ENCODE data around the gene DLG2.

The DLG2 gene

DNA sequence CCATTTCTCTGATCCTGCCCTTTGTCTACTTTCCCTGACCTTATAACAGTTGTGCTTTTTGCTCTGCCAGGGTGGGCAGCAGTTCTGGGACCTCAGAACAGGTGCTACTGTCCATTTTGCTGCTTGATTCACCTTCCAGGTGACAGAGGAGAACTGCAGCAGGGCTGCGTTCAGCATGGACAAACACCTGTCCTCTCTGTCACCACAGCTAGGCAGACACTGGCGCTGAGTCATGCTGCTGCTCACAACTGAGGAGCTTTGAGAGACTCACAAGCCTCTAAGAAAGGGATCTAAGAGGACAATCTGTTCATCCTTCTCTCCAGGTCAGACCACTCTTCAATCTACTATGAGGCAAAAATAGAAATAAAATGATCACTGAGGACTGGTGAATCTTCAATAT is 1196.5 kb downstream of the DLG2 start:
- no peak overlapping the region for H3K4me3 ChIP-seq (replicated peaks; ENCODE audit: low read depth, low read length)
- TF ChIP-seq, protein P1, sequence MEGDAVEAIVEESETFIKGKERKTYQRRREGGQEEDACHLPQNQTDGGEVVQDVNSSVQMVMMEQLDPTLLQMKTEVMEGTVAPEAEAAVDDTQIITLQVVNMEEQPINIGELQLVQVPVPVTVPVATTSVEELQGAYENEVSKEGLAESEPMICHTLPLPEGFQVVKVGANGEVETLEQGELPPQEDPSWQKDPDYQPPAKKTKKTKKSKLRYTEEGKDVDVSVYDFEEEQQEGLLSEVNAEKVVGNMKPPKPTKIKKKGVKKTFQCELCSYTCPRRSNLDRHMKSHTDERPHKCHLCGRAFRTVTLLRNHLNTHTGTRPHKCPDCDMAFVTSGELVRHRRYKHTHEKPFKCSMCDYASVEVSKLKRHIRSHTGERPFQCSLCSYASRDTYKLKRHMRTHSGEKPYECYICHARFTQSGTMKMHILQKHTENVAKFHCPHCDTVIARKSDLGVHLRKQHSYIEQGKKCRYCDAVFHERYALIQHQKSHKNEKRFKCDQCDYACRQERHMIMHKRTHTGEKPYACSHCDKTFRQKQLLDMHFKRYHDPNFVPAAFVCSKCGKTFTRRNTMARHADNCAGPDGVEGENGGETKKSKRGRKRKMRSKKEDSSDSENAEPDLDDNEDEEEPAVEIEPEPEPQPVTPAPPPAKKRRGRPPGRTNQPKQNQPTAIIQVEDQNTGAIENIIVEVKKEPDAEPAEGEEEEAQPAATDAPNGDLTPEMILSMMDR (IDR thresholded peaks at IDR 0.05; ENCODE audit: low read length, missing control alignments) = no peak
- DNase-seq (ENCODE audit: low read depth) = no peak

DNA sequence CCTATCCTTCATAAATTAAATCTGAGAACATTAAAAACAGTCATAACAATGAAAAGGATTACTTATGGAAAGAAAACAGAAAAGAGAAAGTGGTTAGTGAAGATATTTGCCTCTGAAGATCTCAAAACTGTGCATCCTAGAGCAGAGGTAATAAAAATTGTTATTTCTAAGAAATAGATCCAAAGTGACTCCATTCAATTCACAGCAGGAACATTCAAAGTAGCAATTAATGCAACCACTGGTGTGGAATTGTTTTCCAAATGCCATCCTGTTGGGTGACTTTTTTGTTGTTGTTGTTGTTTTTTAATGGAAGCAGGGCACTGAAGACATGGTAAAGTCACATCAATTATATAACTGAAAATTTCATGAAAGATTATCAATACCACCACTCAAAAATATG is 1201.5 kb downstream of the DLG2 start:
- TF ChIP-seq, protein P1 (IDR thresholded peaks at IDR 0.05; ENCODE audit: low read length, missing control alignments) = no peak
- H3K4me3 ChIP-seq (replicated peaks; ENCODE audit: low read depth, low read length) = no peak overlapping the region
- DNase-seq (ENCODE audit: low read depth) = no peak

DNA sequence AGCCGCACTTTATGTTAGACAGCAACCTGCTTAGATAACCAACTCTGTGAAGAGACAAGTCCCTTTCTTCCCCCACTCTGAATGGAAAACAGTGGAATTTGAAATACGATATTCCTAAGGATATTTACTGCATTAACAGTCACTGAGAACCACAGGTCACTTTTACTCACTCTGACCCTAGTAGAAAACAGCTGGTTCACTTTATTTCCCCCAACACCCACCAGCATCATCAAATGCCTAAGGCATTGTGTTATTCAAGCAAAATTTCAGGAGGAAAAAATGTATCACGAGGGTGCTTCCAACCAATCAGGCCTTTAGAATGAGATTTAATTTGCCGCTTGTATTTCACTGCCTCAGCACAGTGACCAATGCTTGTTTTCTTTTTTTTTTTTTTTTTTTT is 1206.9 kb downstream of the DLG2 start:
- H3K4me3 ChIP-seq (replicated peaks; ENCODE audit: low read depth, low read length) = no peak overlapping the region
- TF ChIP-seq, protein P1 (IDR thresholded peaks at IDR 0.05; ENCODE audit: low read length, missing control alignments) = no peak
- DNase-seq (ENCODE audit: low read depth) = no peak

DNA sequence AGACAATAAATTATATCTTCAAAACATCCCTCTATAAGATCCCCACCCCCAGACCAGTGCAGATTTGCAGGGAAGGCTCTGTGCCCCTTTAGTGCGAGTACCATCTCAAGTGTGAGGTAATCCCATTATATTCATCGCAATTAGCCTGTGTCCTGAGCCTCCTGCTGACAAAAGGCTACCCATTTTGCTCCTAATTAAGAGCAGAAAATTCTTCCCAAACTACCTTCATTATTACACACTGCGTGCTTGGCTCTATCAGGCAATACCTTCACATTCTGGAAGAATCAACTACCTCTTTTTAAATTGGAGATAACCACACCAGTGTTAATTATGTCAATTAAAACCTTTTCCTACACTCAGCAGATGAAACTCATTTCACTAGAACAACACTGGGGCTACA is 1207.5 kb downstream of the DLG2 start:
- no peak overlapping the region for H3K4me3 ChIP-seq (replicated peaks; ENCODE audit: low read depth, low read length)
- no peak for DNase-seq (ENCODE audit: low read depth)
- TF ChIP-seq, protein P1 (IDR thresholded peaks at IDR 0.05; ENCODE audit: low read length, missing control alignments) = no peak

DNA sequence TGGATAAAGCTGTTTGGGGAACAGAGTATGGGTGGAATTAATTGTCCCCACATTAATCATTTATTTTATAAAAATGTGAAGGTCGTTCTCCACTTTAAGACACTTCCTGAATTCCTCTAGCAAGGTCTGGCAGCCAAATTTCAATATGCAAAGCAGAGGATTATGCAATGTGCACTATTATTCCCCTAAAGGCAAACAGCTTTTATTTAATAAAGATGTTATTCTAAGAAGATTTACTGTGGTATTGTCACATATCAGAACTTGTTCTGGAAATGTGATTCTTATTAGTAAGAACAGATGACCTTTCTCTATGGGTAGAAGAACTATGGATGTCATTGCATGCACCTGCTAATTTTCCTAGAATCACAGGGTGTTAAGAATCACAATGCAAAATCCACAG is 1212.2 kb downstream of the DLG2 start:
- DNase-seq (ENCODE audit: low read depth) = no peak
- no peak overlapping the region for H3K4me3 ChIP-seq (replicated peaks; ENCODE audit: low read depth, low read length)
- TF ChIP-seq, protein P1 (IDR thresholded peaks at IDR 0.05; ENCODE audit: low read length, missing control alignments) = no peak

DNA sequence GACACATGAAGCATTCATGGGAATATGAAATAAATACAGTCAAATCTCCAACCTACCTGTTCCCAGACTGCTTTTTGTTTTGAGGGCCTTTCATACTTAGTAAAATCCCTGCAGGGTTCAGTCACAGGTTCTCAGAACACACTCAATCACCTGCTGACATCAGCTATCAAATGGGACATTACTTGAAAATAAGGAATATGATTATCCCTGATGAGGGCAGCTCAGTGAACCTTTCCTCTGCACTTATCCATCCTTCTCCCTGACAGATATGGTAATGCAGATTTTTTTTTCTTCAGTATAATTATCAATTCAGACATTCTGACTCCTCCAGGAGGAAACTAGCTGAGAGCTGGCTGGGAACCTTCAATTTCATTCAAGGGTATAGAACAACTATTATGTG is 1213.6 kb downstream of the DLG2 start:
- no peak overlapping the region for H3K4me3 ChIP-seq (replicated peaks; ENCODE audit: low read depth, low read length)
- no peak for DNase-seq (ENCODE audit: low read depth)
- TF ChIP-seq, protein P1 (IDR thresholded peaks at IDR 0.05; ENCODE audit: low read length, missing control alignments) = no peak

DNA sequence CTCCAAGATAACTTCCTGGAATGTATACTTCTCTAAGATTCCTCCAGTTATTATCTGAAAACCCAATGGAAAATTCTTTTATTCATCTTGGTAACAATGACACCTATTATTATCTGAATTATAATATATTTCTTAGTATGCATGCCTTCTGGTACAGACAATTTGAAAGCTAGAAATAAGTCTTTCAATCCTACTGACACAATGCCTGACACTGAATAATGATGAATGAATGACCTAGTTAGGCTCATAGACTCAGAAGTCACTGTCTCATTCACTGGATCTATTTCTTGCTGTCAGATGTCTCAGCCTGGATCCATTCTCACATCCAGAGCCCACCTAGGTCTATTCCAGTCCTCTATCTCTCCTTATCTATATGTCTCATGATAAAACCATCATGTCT is 1214.3 kb downstream of the DLG2 start:
- H3K4me3 ChIP-seq (replicated peaks; ENCODE audit: low read depth, low read length) = no peak overlapping the region
- no peak for DNase-seq (ENCODE audit: low read depth)
- TF ChIP-seq, protein P1 (IDR thresholded peaks at IDR 0.05; ENCODE audit: low read length, missing control alignments) = no peak
